ENCODE measurements around the gene MYLK4.

Gene MYLK4

GRCh38 chr6:2729921-2730320 lies 20.8 kb downstream of the MYLK4 start:
- Histone ChIP-seq H3K9ac (no peak overlapping the region), H3K4me2 (peak overlapping the region; percentile 58), H4K20me1 (no peaks in the 10 kb centered on the region), H3K4me1 (peaks cover 44% of the 10 kb centered on the region), H3K36me3 (no peaks in the 10 kb centered on the region), H3K4me3 (no peak overlapping the region), H3K27ac (no peak overlapping the region), H3K9me3 (peaks cover 14% of the 10 kb centered on the region; the same call in 1 of the 2 replicates), H3K27me3 (no peaks in the 10 kb centered on the region)
- TF ChIP-seq Cebpa-rat (IDR thresholded peaks at IDR 0.05): no peak

GRCh38 chr6:2725999-2726567 lies 24.6 kb downstream of the MYLK4 start:
- Histone ChIP-seq H3K4me3 (no peak overlapping the region), H3K27ac (no peak overlapping the region), H3K36me3 (no peaks in the 10 kb centered on the region), H4K20me1 (no peaks in the 10 kb centered on the region), H3K9me3 (no peaks in the 10 kb centered on the region), H3K27me3 (no peaks in the 10 kb centered on the region), H3K4me1 (peaks cover 14% of the 10 kb centered on the region), H3K4me2 (no peak overlapping the region), H3K9ac (no peak overlapping the region)
- TF ChIP-seq Cebpa-rat (IDR thresholded peaks at IDR 0.05): no peak

- no peak for TF ChIP-seq Cebpa-rat (IDR thresholded peaks at IDR 0.05)
Observed at GRCh38 chr6:2725364-2725988, 25.2 kb downstream of the MYLK4 start.

GRCh38 chr6:2721219-2721618 lies 29.5 kb downstream of the MYLK4 start:
- Histone ChIP-seq H3K36me3 (no peaks in the 10 kb centered on the region), H3K27me3 (no peaks in the 10 kb centered on the region), H3K4me1 (peaks cover 9% of the 10 kb centered on the region), H3K27ac (no peak overlapping the region), H3K9ac (no peak overlapping the region), H3K4me3 (no peak overlapping the region), H3K4me2 (no peak overlapping the region), H4K20me1 (no peaks in the 10 kb centered on the region), H3K9me3 (peaks cover 12% of the 10 kb centered on the region)
- TF ChIP-seq Cebpa-rat (IDR thresholded peaks at IDR 0.05): no peak

More at GRCh38 chr6:2725364-2725988, 25.2 kb downstream of the MYLK4 start:
- no peak overlapping the region for H3K4me3 ChIP-seq
- H3K27me3 ChIP-seq: no peaks in the 10 kb centered on the region
- H3K4me2 ChIP-seq: no peak overlapping the region
- H3K9ac ChIP-seq: no peak overlapping the region
- H3K9me3 ChIP-seq: no peaks in the 10 kb centered on the region
- no peaks in the 10 kb centered on the region for H4K20me1 ChIP-seq
- no peak overlapping the region for H3K27ac ChIP-seq
- no peaks in the 10 kb centered on the region for H3K36me3 ChIP-seq
- peaks cover 8% of the 10 kb centered on the region for H3K4me1 ChIP-seq

- H3K36me3 ChIP-seq: no peaks in the 10 kb centered on the region
- H3K4me1 ChIP-seq: peaks cover 9% of the 10 kb centered on the region
- H3K27ac ChIP-seq: no peak overlapping the region
- no peak overlapping the region for H3K4me3 ChIP-seq
- H3K27me3 ChIP-seq: no peaks in the 10 kb centered on the region
- no peaks in the 10 kb centered on the region for H4K20me1 ChIP-seq
- no peak overlapping the region for H3K9ac ChIP-seq
- TF ChIP-seq Cebpa-rat (IDR thresholded peaks at IDR 0.05): no peak
- peaks cover 12% of the 10 kb centered on the region for H3K9me3 ChIP-seq
- peak overlapping the region; percentile 12; the same call in 1 of the 2 replicates for H3K4me2 ChIP-seq
Observed at GRCh38 chr6:2719093-2719455, 31.6 kb downstream of the MYLK4 start.

- no peak overlapping the region for H3K9ac ChIP-seq
- peaks cover 9% of the 10 kb centered on the region for H3K4me1 ChIP-seq
- no peak overlapping the region for H3K27ac ChIP-seq
- H3K9me3 ChIP-seq: peaks cover 12% of the 10 kb centered on the region
- H4K20me1 ChIP-seq: no peaks in the 10 kb centered on the region
- TF ChIP-seq Cebpa-rat (IDR thresholded peaks at IDR 0.05): no peak
- no peaks in the 10 kb centered on the region for H3K36me3 ChIP-seq
- H3K27me3 ChIP-seq: no peaks in the 10 kb centered on the region
- no peak overlapping the region for H3K4me3 ChIP-seq
- peak overlapping the region; percentile 12; the same call in 1 of the 2 replicates for H3K4me2 ChIP-seq
Observed at GRCh38 chr6:2718334-2719092, 32.2 kb downstream of the MYLK4 start.

GRCh38 chr6:2716936-2717700 lies 33.6 kb downstream of the MYLK4 start:
- Histone ChIP-seq H3K9me3 (peaks cover 23% of the 10 kb centered on the region), H3K9ac (no peak overlapping the region), H4K20me1 (no peaks in the 10 kb centered on the region), H3K4me2 (no peak overlapping the region), H3K27ac (no peak overlapping the region), H3K36me3 (no peaks in the 10 kb centered on the region), H3K4me1 (peaks cover 9% of the 10 kb centered on the region), H3K27me3 (no peaks in the 10 kb centered on the region), H3K4me3 (no peak overlapping the region)
- no peak for TF ChIP-seq Cebpa-rat (IDR thresholded peaks at IDR 0.05)

GRCh38 chr6:2715737-2716136 lies 35.0 kb downstream of the MYLK4 start:
- H3K27ac ChIP-seq: no peak overlapping the region
- H4K20me1 ChIP-seq: no peaks in the 10 kb centered on the region
- no peak overlapping the region for H3K4me3 ChIP-seq
- no peak overlapping the region for H3K9ac ChIP-seq
- TF ChIP-seq Cebpa-rat (IDR thresholded peaks at IDR 0.05): no peak
- no peaks in the 10 kb centered on the region for H3K27me3 ChIP-seq
- peaks cover 9% of the 10 kb centered on the region for H3K4me1 ChIP-seq
- H3K9me3 ChIP-seq: peaks cover 37% of the 10 kb centered on the region
- no peaks in the 10 kb centered on the region for H3K36me3 ChIP-seq
- no peak overlapping the region for H3K4me2 ChIP-seq

GRCh38 chr6:2714111-2714895 lies 36.4 kb downstream of the MYLK4 start:
- no peak for TF ChIP-seq Cebpa-rat (IDR thresholded peaks at IDR 0.05)
- no peaks in the 10 kb centered on the region for H4K20me1 ChIP-seq
- no peak overlapping the region for H3K27ac ChIP-seq
- H3K9ac ChIP-seq: no peak overlapping the region
- no peaks in the 10 kb centered on the region for H3K27me3 ChIP-seq
- H3K4me2 ChIP-seq: no peak overlapping the region
- H3K4me3 ChIP-seq: no peak overlapping the region
- peaks cover 9% of the 10 kb centered on the region for H3K4me1 ChIP-seq
- no peaks in the 10 kb centered on the region for H3K36me3 ChIP-seq
- peaks cover 50% of the 10 kb centered on the region for H3K9me3 ChIP-seq
